ENCODE data around the gene ACTR6. TPM values are rescaled to one million over a fixed set of nuclear protein-coding genes. Genes with fewer than 3 reads are reported as not detected.
"Not testable (repeated sequence)": the region's sequence is repeated elsewhere in the genome, so short reads cannot be mapped to it uniquely, and the experiment has no call there.

The ACTR6 gene
- total RNA-seq, 2 experiments from 2014 or later: 36.0 to 38.2 TPM

- Mint-ChIP-seq H3K27ac (no peak overlapping the region), H3K4me1 (peaks cover 8% of the 10 kb centered on the region), H3K27me3 (no peaks in the 10 kb centered on the region), H3K9me3 (no peaks in the 10 kb centered on the region), H3K4me3 (no peak overlapping the region), H3K36me3 (peaks cover 6% of the 10 kb centered on the region)
- ATAC-seq (ENCODE audit: low read depth) (no peak), DNase-seq (no peak)
- POLR2A ChIA-PET: no interaction called here
Observed at GRCh38 chr12:100168562-100168961, 32.1 kb upstream of the ACTR6 start.

GRCh38 chr12:100169345-100169744, 31.3 kb upstream of the ACTR6 start:
- Mint-ChIP-seq H3K36me3 (peaks cover 6% of the 10 kb centered on the region), H3K27me3 (no peaks in the 10 kb centered on the region), H3K4me3 (no peak overlapping the region), H3K4me1 (peaks cover 1% of the 10 kb centered on the region), H3K27ac (no peak overlapping the region), H3K9me3 (no peaks in the 10 kb centered on the region)
- ATAC-seq (ENCODE audit: low read depth) (no peak), DNase-seq (no peak)
- POLR2A ChIA-PET: no interaction called here

GRCh38 chr12:100170313-100170858, 30.2 kb upstream of the ACTR6 start:
- no peaks in the 10 kb centered on the region for H3K9me3 Mint-ChIP-seq
- POLR2A ChIA-PET: no interaction called here
- H3K4me1 Mint-ChIP-seq: no peaks in the 10 kb centered on the region
- ATAC-seq (ENCODE audit: low read depth) (no peak), DNase-seq (no peak)
- no peak overlapping the region for H3K4me3 Mint-ChIP-seq
- H3K27me3 Mint-ChIP-seq: no peaks in the 10 kb centered on the region
- no peak overlapping the region for H3K27ac Mint-ChIP-seq
- H3K36me3 Mint-ChIP-seq: peaks cover 12% of the 10 kb centered on the region

GRCh38 chr12:100171248-100171647, 29.4 kb upstream of the ACTR6 start:
- no peak overlapping the region for H3K4me3 Mint-ChIP-seq
- H3K27ac Mint-ChIP-seq: no peak overlapping the region
- H3K27me3 Mint-ChIP-seq: no peaks in the 10 kb centered on the region
- H3K36me3 Mint-ChIP-seq: peaks cover 10% of the 10 kb centered on the region
- ATAC-seq (ENCODE audit: low read depth) (no peak), DNase-seq (no peak)
- no peaks in the 10 kb centered on the region for H3K4me1 Mint-ChIP-seq
- no peaks in the 10 kb centered on the region for H3K9me3 Mint-ChIP-seq
- POLR2A ChIA-PET: no interaction called here

- Mint-ChIP-seq H3K27ac (no peak overlapping the region), H3K4me1 (no peaks in the 10 kb centered on the region), H3K4me3 (no peak overlapping the region), H3K27me3 (no peaks in the 10 kb centered on the region), H3K36me3 (peaks cover 13% of the 10 kb centered on the region), H3K9me3 (no peaks in the 10 kb centered on the region)
- DNase-seq (no peak), ATAC-seq (ENCODE audit: low read depth) (no peak)
- POLR2A ChIA-PET: interaction anchor here (1.0 kb wide), 1 partner anchor 8 kb away, joined by 3 read pairs; no protein-coding TSS in a partner anchor
Observed at GRCh38 chr12:100173111-100173510, 27.5 kb upstream of the ACTR6 start.

- Mint-ChIP-seq H3K4me1 (no peaks in the 10 kb centered on the region), H3K4me3 (no peak overlapping the region), H3K27ac (no peak overlapping the region), H3K36me3 (peaks cover 17% of the 10 kb centered on the region), H3K27me3 (no peaks in the 10 kb centered on the region), H3K9me3 (no peaks in the 10 kb centered on the region)
- ATAC-seq (ENCODE audit: low read depth): no peak
- DNase-seq: no peak
- POLR2A ChIA-PET: no interaction called here
Observed at GRCh38 chr12:100174495-100174894, 26.1 kb upstream of the ACTR6 start.

- H3K27me3 Mint-ChIP-seq; ATAC-seq (ENCODE audit: low read depth): not testable (repeated sequence)
Observed at GRCh38 chr12:100176493-100176892, 24.1 kb upstream of the ACTR6 start.

GRCh38 chr12:100179252-100179651, 21.4 kb upstream of the ACTR6 start:
- H3K27ac Mint-ChIP-seq: no peak overlapping the region

More at GRCh38 chr12:100176493-100176892, 24.1 kb upstream of the ACTR6 start:
- DNase-seq, POLR2A ChIA-PET, H3K9me3 Mint-ChIP-seq, H3K27ac Mint-ChIP-seq, H3K4me3 Mint-ChIP-seq, H3K4me1 Mint-ChIP-seq: not testable (repeated sequence)
- H3K36me3 Mint-ChIP-seq: peaks cover 20% of the 10 kb centered on the region

GRCh38 chr12:100184549-100185145, 16.0 kb upstream of the ACTR6 start:
- Mint-ChIP-seq H3K27me3 (no peaks in the 10 kb centered on the region), H3K4me1 (peaks cover 13% of the 10 kb centered on the region), H3K27ac (no peak overlapping the region), H3K9me3 (no peaks in the 10 kb centered on the region), H3K4me3 (no peak overlapping the region), H3K36me3 (peaks cover 18% of the 10 kb centered on the region)
- DNase-seq (no peak), ATAC-seq (ENCODE audit: low read depth) (no peak)
- POLR2A ChIA-PET: no interaction called here

More at GRCh38 chr12:100179252-100179651, 21.4 kb upstream of the ACTR6 start:
- peaks cover 18% of the 10 kb centered on the region for H3K36me3 Mint-ChIP-seq
- ATAC-seq (ENCODE audit: low read depth) (no peak), DNase-seq (no peak)
- H3K27me3 Mint-ChIP-seq: no peaks in the 10 kb centered on the region
- H3K4me3 Mint-ChIP-seq: no peak overlapping the region
- peaks cover 3% of the 10 kb centered on the region for H3K4me1 Mint-ChIP-seq
- POLR2A ChIA-PET: no interaction called here
- H3K9me3 Mint-ChIP-seq: no peaks in the 10 kb centered on the region

GRCh38 chr12:100185361-100185894, 15.2 kb upstream of the ACTR6 start:
- Mint-ChIP-seq H3K9me3 (no peaks in the 10 kb centered on the region), H3K4me1 (peaks cover 13% of the 10 kb centered on the region), H3K4me3 (no peak overlapping the region), H3K27ac (no peak overlapping the region), H3K27me3 (no peaks in the 10 kb centered on the region), H3K36me3 (peaks cover 24% of the 10 kb centered on the region)
- DNase-seq: no peak
- POLR2A ChIA-PET: no interaction called here
- no peak for ATAC-seq (ENCODE audit: low read depth)

- POLR2A ChIA-PET: no interaction called here
- no peak for DNase-seq
- Mint-ChIP-seq H3K27ac (no peak overlapping the region), H3K4me3 (no peak overlapping the region), H3K36me3 (peaks cover 24% of the 10 kb centered on the region), H3K27me3 (no peaks in the 10 kb centered on the region), H3K4me1 (peaks cover 11% of the 10 kb centered on the region), H3K9me3 (no peaks in the 10 kb centered on the region)
- ATAC-seq (ENCODE audit: low read depth): no peak
Observed at GRCh38 chr12:100186071-100186470, 14.5 kb upstream of the ACTR6 start.

GRCh38 chr12:100187068-100187467, 13.5 kb upstream of the ACTR6 start:
- H3K27me3 Mint-ChIP-seq: no peaks in the 10 kb centered on the region
- POLR2A ChIA-PET: interaction anchor here (0.9 kb wide), 1 partner anchor 23 kb away, joined by 3 read pairs; no protein-coding TSS in a partner anchor
- peaks cover 12% of the 10 kb centered on the region for H3K4me1 Mint-ChIP-seq
- no peak overlapping the region for H3K4me3 Mint-ChIP-seq
- no peak for ATAC-seq (ENCODE audit: low read depth)
- H3K27ac Mint-ChIP-seq: no peak overlapping the region
- H3K9me3 Mint-ChIP-seq: no peaks in the 10 kb centered on the region
- DNase-seq: no peak
- H3K36me3 Mint-ChIP-seq: peaks cover 24% of the 10 kb centered on the region

GRCh38 chr12:100187857-100188519, 12.6 kb upstream of the ACTR6 start:
- ATAC-seq (ENCODE audit: low read depth) (no peak), DNase-seq (no peak)
- Mint-ChIP-seq H3K9me3 (no peaks in the 10 kb centered on the region), H3K36me3 (peaks cover 24% of the 10 kb centered on the region), H3K4me3 (no peak overlapping the region), H3K27ac (no peak overlapping the region), H3K4me1 (peaks cover 13% of the 10 kb centered on the region), H3K27me3 (no peaks in the 10 kb centered on the region)
- POLR2A ChIA-PET: interaction anchor here (0.9 kb wide), 1 partner anchor 24 kb away, joined by 3 read pairs; no protein-coding TSS in a partner anchor
